ENCODE data around the gene LGALS9C. TPM values are rescaled to one million over a fixed set of nuclear protein-coding genes. Genes with fewer than 3 reads are reported as not detected.
"Not testable (repeated sequence)": the region's sequence is repeated elsewhere in the genome, so short reads cannot be mapped to it uniquely, and the experiment has no call there.

LGALS9C gene
- total RNA-seq, 4 donors from 2014 or later = 5.5 to 52.9 (median 21.9) TPM

GRCh38 chr17:18478362-18478761 lies 1.8 kb downstream of the LGALS9C start:
- H3K4me3 ChIP-seq; H3K4me1 ChIP-seq; H3K27me3 ChIP-seq; DNase-seq; H3K27ac ChIP-seq; H3K9me3 ChIP-seq; intact Hi-C loops (cut with DNase I); H3K36me3 ChIP-seq: not testable (repeated sequence)
- no CpG with 5 or more reads among the region's 12 CpGs for WGBS, 2 donors

- H3K36me3 ChIP-seq; H3K4me1 ChIP-seq; DNase-seq; intact Hi-C loops (cut with DNase I); H3K27me3 ChIP-seq; H3K4me3 ChIP-seq; H3K9me3 ChIP-seq: not testable (repeated sequence)
- peak overlapping the region in 1 of 4 donors; percentile 34 for H3K27ac ChIP-seq
- WGBS, 2 donors = no CpG with 5 or more reads among the region's 10 CpGs
Measured at GRCh38 chr17:18478977-18479595, 2.5 kb downstream of the LGALS9C start.

GRCh38 chr17:18481775-18482174 lies 5.2 kb downstream of the LGALS9C start:
- H3K27ac ChIP-seq; H3K27me3 ChIP-seq; H3K4me3 ChIP-seq; intact Hi-C loops (cut with DNase I); DNase-seq; H3K4me1 ChIP-seq; H3K9me3 ChIP-seq; H3K36me3 ChIP-seq: not testable (repeated sequence)
- 80% methylated on average over 1 of the region's 3 CpGs; no CpG with 5 or more reads in 1 of the 2 donors for WGBS, 2 donors

DNA sequence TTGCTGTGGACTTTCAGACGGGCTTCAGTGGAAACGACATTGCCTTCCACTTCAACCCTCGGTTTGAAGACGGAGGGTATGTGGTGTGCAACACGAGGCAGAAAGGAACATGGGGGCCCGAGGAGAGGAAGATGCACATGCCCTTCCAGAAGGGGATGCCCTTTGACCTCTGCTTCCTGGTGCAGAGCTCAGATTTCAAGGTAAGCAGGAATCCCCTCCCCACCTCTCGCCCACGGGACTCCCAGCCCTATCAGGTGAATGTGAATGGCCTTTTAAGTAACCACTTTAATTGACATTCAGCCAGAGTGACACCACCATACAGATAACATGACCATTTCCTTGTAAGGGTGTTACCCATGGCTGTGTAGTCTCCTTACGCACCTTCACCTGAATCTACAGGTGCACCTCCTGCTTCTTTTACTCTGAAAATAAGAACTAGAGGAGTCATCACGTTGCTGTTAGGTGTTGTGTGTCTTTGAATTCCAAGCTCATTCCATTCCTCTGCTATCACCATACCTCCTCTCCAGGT lies 9.4 kb downstream of the LGALS9C start:
- H3K4me1 ChIP-seq; intact Hi-C loops (cut with DNase I); H3K4me3 ChIP-seq; H3K36me3 ChIP-seq; H3K27ac ChIP-seq; DNase-seq; H3K9me3 ChIP-seq; H3K27me3 ChIP-seq: not testable (repeated sequence)
- 40% methylated on average over 1 of the region's 10 CpGs; no CpG with 5 or more reads in 1 of the 2 donors for WGBS, 2 donors

- H3K27me3 ChIP-seq; H3K4me3 ChIP-seq; H3K4me1 ChIP-seq; intact Hi-C loops (cut with DNase I); DNase-seq; H3K36me3 ChIP-seq; H3K9me3 ChIP-seq; H3K27ac ChIP-seq: not testable (repeated sequence)
- 65% methylated on average over 2 of the region's 10 CpGs; no CpG with 5 or more reads in 1 of the 2 donors for WGBS, 2 donors
Measured at GRCh38 chr17:18487633-18488032, 11.0 kb downstream of the LGALS9C start.

- WGBS, 2 donors = 80 to 83% methylated on average over 5 to 9 of the region's 15 CpGs
- H3K36me3 ChIP-seq; intact Hi-C loops (cut with DNase I); DNase-seq; H3K9me3 ChIP-seq; H3K27ac ChIP-seq; H3K4me3 ChIP-seq; H3K4me1 ChIP-seq; H3K27me3 ChIP-seq: not testable (repeated sequence)
Measured at GRCh38 chr17:18488622-18489021, 12.0 kb downstream of the LGALS9C start.

DNA sequence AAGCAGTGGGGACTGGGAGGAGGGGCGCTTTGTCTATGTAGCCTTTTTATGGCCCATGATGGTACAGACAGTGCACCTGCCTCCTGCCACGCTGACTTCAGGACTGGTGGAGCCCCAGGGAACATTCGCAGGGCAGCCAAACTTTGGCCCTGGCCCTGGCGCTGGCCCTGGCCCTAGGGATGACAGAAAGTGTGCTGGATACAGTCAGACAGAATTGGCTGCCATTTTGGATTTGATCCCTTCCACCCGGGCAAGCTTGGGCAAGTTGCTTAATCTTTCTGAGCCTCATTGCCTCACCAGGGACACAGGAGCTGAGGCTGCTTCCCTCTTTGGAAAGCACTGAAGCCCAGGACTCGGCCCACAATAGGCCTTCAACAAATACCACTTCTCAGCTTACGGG lies 13.4 kb downstream of the LGALS9C start:
- H3K9me3 ChIP-seq; H3K27ac ChIP-seq; H3K27me3 ChIP-seq; H3K36me3 ChIP-seq; DNase-seq; intact Hi-C loops (cut with DNase I); H3K4me1 ChIP-seq; H3K4me3 ChIP-seq: not testable (repeated sequence)
- no CpG with 5 or more reads among the region's 7 CpGs for WGBS, 2 donors

DNA sequence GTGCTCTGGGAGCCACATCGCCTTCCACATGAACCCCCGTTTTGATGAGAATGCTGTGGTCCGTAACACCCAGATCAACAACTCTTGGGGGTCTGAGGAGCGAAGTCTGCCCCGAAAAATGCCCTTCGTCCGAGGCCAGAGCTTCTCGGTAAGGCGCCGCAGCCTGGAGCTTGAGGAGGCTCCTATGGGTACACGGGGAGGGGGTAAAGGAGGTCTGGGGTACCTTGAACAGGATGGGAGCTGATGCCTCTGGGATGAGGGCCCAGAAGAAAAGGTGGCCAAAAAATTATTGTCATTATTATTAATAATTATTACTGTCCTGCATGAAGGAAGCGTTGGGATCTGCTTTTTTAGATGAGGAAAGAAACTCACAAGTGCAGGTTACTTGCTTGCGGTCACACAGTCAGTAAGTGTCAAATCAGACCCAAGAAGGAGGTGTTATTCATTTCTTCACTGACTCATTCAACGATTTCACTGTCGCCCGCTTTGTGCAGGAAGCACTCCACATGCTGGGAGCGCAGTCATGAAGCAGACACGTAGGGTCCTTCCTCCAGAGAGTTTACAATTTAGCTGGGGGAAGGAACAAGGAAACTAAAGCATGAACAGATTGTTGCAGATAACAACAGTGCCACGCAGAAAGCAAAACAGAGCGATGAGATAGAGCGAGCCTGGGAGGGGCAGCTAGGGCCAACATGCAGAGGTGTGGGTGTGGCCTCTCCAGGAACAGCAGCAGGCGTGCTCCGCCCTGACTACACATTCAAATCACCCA lies 16.3 kb downstream of the LGALS9C start:
- H3K4me3 ChIP-seq; H3K36me3 ChIP-seq; H3K9me3 ChIP-seq; H3K4me1 ChIP-seq; H3K27ac ChIP-seq; H3K27me3 ChIP-seq; DNase-seq; intact Hi-C loops (cut with DNase I): not testable (repeated sequence)
- WGBS, 2 donors = 13% methylated on average over 4 of the region's 23 CpGs; no CpG with 5 or more reads in 1 of the 2 donors

GRCh38 chr17:18494250-18494768 lies 17.7 kb downstream of the LGALS9C start:
- DNase-seq; H3K9me3 ChIP-seq; H3K27ac ChIP-seq; H3K27me3 ChIP-seq; H3K4me3 ChIP-seq; H3K4me1 ChIP-seq; intact Hi-C loops (cut with DNase I); H3K36me3 ChIP-seq: not testable (repeated sequence)
- WGBS, 2 donors = 90% methylated on average over 2 of the region's 13 CpGs; no CpG with 5 or more reads in 1 of the 2 donors
